ENCODE data around the gene CASS4.

DNA sequence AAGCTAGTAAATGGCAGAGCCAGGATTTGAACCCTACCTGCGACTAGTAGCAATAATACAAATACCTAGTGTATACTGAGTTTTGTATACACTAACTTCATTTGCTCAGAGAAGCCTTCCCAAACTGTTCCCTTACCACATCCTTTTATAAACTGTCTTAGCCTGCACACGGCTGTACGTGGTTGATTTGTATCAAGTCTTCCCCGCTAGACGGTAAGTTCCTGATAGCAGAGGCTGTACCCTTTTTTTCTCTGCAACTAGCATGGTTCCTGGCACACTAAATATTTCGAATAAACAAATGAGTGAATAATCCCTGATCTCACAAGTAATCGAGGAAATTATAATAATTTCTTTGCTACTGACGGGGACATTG lies 57.0 kb downstream of the CASS4 start:
- TF ChIP-seq, protein P1, sequence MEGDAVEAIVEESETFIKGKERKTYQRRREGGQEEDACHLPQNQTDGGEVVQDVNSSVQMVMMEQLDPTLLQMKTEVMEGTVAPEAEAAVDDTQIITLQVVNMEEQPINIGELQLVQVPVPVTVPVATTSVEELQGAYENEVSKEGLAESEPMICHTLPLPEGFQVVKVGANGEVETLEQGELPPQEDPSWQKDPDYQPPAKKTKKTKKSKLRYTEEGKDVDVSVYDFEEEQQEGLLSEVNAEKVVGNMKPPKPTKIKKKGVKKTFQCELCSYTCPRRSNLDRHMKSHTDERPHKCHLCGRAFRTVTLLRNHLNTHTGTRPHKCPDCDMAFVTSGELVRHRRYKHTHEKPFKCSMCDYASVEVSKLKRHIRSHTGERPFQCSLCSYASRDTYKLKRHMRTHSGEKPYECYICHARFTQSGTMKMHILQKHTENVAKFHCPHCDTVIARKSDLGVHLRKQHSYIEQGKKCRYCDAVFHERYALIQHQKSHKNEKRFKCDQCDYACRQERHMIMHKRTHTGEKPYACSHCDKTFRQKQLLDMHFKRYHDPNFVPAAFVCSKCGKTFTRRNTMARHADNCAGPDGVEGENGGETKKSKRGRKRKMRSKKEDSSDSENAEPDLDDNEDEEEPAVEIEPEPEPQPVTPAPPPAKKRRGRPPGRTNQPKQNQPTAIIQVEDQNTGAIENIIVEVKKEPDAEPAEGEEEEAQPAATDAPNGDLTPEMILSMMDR (conservative IDR thresholded peaks at IDR 0.05 in 1 of 2, IDR thresholded peaks at IDR 0.05 in 1 of 2; ENCODE audit: extremely low read depth in 1 of 2, insufficient read depth in 1 of 2, low read depth in 1 of 2, low read length in 2 of 2): no peak
- no peak for TF ChIP-seq EZH2 (IDR thresholded peaks at IDR 0.05; ENCODE audit: borderline replicate concordance, low read length)

Data from mammary epithelial cell (primary cell).